ENCODE data around the gene FAM117A. TPM values are rescaled to one million over a fixed set of nuclear protein-coding genes. Genes with fewer than 3 reads are reported as not detected.
"Not testable (repeated sequence)": the region's sequence is repeated elsewhere in the genome, so short reads cannot be mapped to it uniquely, and the experiment has no call there.

Gene FAM117A
- total RNA-seq, 2 experiments from 2014 or later: 23.2 to 26.5 TPM

GRCh38 chr17:49677134-49677932, 86.6 kb downstream of the FAM117A start:
- Mint-ChIP-seq H3K27ac (peak overlapping the region; percentile 95), H3K4me1 (ENCODE audit: low read depth) (peaks cover 57% of the 10 kb centered on the region), H3K4me3 (peak overlapping the region; percentile 98), H3K36me3 (ENCODE audit: low read depth) (peaks cover 51% of the 10 kb centered on the region), H3K9me3 (no peaks in the 10 kb centered on the region), H3K27me3 (peaks cover 5% of the 10 kb centered on the region)
- peaks cover 34% of the 10 kb centered on the region for H3K4me1 ChIP-seq (ENCODE audit: insufficient read depth, low read length)
- peaks cover 11% of the 10 kb centered on the region for H3K36me3 ChIP-seq (ENCODE audit: insufficient read depth, low read length)
- TF ChIP-seq, protein P1, sequence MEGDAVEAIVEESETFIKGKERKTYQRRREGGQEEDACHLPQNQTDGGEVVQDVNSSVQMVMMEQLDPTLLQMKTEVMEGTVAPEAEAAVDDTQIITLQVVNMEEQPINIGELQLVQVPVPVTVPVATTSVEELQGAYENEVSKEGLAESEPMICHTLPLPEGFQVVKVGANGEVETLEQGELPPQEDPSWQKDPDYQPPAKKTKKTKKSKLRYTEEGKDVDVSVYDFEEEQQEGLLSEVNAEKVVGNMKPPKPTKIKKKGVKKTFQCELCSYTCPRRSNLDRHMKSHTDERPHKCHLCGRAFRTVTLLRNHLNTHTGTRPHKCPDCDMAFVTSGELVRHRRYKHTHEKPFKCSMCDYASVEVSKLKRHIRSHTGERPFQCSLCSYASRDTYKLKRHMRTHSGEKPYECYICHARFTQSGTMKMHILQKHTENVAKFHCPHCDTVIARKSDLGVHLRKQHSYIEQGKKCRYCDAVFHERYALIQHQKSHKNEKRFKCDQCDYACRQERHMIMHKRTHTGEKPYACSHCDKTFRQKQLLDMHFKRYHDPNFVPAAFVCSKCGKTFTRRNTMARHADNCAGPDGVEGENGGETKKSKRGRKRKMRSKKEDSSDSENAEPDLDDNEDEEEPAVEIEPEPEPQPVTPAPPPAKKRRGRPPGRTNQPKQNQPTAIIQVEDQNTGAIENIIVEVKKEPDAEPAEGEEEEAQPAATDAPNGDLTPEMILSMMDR (IDR thresholded peaks at IDR 0.05): no peak
- ATAC-seq (ENCODE audit: poor library complexity) (peak; percentile 49), DNase-seq (peak; percentile 91 to 99 (median 96))
- no peaks in the 10 kb centered on the region for H3K27me3 ChIP-seq (ENCODE audit: control insufficient read depth in 1 of 2, insufficient read depth in 2 of 2, low read length in 2 of 2)
- intact Hi-C loops (cut with DNase I, micrococcal nuclease): loop anchor here in 1 of 2 experiments (5.0 kb wide), 1 partner anchor 35 kb away; no protein-coding TSS in a partner anchor
- no peaks in the 10 kb centered on the region for H3K9me3 ChIP-seq (ENCODE audit: control insufficient read depth in 1 of 2, insufficient read depth in 1 of 2, low read length in 2 of 2)
- peak overlapping the region; percentile 98 to 99 for H3K27ac ChIP-seq (ENCODE audit: low read depth in 1 of 2, low read length in 2 of 2)
- ChIA-PET CTCF (interaction anchor here (1.0 to 1.3 kb wide), 2 partner anchors 18 to 107 kb away, joined by 4 to 6 read pairs; no protein-coding TSS in a partner anchor), POLR2A (interaction anchor here (0.6 to 1.5 kb wide), 16 partner anchors 10 to 270 kb away, joined by 3 to 16 read pairs (median 4); partner anchors contain the start of genes FAM117A, KAT7 and SLC35B1)
- peak overlapping the region; percentile 86 for H3K4me3 ChIP-seq (ENCODE audit: low read length)

- peaks cover 35% of the 10 kb centered on the region for H3K4me1 ChIP-seq (ENCODE audit: insufficient read depth, low read length)
These were observed 87.6 kb downstream of the FAM117A start for GRCh38 chr17:49676276-49676868.

GRCh38 chr17:49674507-49674906, 89.4 kb downstream of the FAM117A start:
- no peak overlapping the region for H3K4me3 ChIP-seq (ENCODE audit: low read length)
- CTCF ChIA-PET: interaction anchor here (0.6 to 1.7 kb wide), 5 partner anchors 12 to 107 kb away, joined by 3 to 5 read pairs (median 3); no protein-coding TSS in a partner anchor
- Mint-ChIP-seq H3K9me3 (no peaks in the 10 kb centered on the region), H3K27ac (peak overlapping the region; percentile 95), H3K36me3 (ENCODE audit: low read depth) (peaks cover 72% of the 10 kb centered on the region), H3K4me1 (ENCODE audit: low read depth) (peaks cover 82% of the 10 kb centered on the region), H3K4me3 (peak overlapping the region; percentile 69), H3K27me3 (peaks cover 5% of the 10 kb centered on the region)
- H3K36me3 ChIP-seq (ENCODE audit: insufficient read depth, low read length): peaks cover 17% of the 10 kb centered on the region
- no peaks in the 10 kb centered on the region for H3K27me3 ChIP-seq (ENCODE audit: control insufficient read depth in 1 of 2, insufficient read depth in 2 of 2, low read length in 2 of 2)
- POLR2A ChIA-PET: no interaction called here
- no peak for DNase-seq
- no peaks in the 10 kb centered on the region for H3K9me3 ChIP-seq (ENCODE audit: control insufficient read depth in 1 of 2, insufficient read depth in 1 of 2, low read length in 2 of 2)
- peak overlapping the region; percentile 2 to 7 for H3K27ac ChIP-seq (ENCODE audit: low read depth in 1 of 2, low read length in 2 of 2)
- intact Hi-C loops (cut with DNase I, micrococcal nuclease): loop anchor here in 1 of 2 experiments (5.0 kb wide), 1 partner anchor 47 kb away; no protein-coding TSS in a partner anchor
- ATAC-seq (ENCODE audit: poor library complexity): no peak
- peaks cover 35% of the 10 kb centered on the region for H3K4me1 ChIP-seq (ENCODE audit: insufficient read depth, low read length)
- TF ChIP-seq, protein P1 (IDR thresholded peaks at IDR 0.05): no peak

More at GRCh38 chr17:49676276-49676868, 87.6 kb downstream of the FAM117A start:
- intact Hi-C loops (cut with DNase I, micrococcal nuclease): loop anchor here in 1 of 2 experiments (5.0 kb wide), 1 partner anchor 34 kb away; no protein-coding TSS in a partner anchor
- ATAC-seq (ENCODE audit: poor library complexity) (peak; percentile 37), DNase-seq (peak in 6 of 14 experiments; percentile 22 to 91 (median 61))
- H3K4me1 Mint-ChIP-seq (ENCODE audit: low read depth): peaks cover 65% of the 10 kb centered on the region
- H3K4me3 Mint-ChIP-seq: peak overlapping the region; percentile 98
- TF ChIP-seq, protein P1 (IDR thresholded peaks at IDR 0.05): no peak
- no peaks in the 10 kb centered on the region for H3K9me3 ChIP-seq (ENCODE audit: control insufficient read depth in 1 of 2, insufficient read depth in 1 of 2, low read length in 2 of 2)
- POLR2A ChIA-PET: interaction anchor here (1.0 to 1.5 kb wide), 3 partner anchors 12 to 19 kb away, joined by 3 to 8 read pairs (median 3); no protein-coding TSS in a partner anchor
- peaks cover 57% of the 10 kb centered on the region for H3K36me3 Mint-ChIP-seq (ENCODE audit: low read depth)
- H3K27ac ChIP-seq (ENCODE audit: low read depth in 1 of 2, low read length in 2 of 2): peak overlapping the region; percentile 98 to 99
- CTCF ChIA-PET: interaction anchor here (0.7 to 1.3 kb wide), 3 partner anchors 19 to 106 kb away, joined by 3 to 9 read pairs (median 4); no protein-coding TSS in a partner anchor
- peaks cover 15% of the 10 kb centered on the region for H3K36me3 ChIP-seq (ENCODE audit: insufficient read depth, low read length)
- H3K27me3 Mint-ChIP-seq: peaks cover 5% of the 10 kb centered on the region
- peak overlapping the region; percentile 95 for H3K27ac Mint-ChIP-seq
- H3K27me3 ChIP-seq (ENCODE audit: control insufficient read depth in 1 of 2, insufficient read depth in 2 of 2, low read length in 2 of 2): no peaks in the 10 kb centered on the region
- no peaks in the 10 kb centered on the region for H3K9me3 Mint-ChIP-seq
- H3K4me3 ChIP-seq (ENCODE audit: low read length): peak overlapping the region; percentile 86

DNA sequence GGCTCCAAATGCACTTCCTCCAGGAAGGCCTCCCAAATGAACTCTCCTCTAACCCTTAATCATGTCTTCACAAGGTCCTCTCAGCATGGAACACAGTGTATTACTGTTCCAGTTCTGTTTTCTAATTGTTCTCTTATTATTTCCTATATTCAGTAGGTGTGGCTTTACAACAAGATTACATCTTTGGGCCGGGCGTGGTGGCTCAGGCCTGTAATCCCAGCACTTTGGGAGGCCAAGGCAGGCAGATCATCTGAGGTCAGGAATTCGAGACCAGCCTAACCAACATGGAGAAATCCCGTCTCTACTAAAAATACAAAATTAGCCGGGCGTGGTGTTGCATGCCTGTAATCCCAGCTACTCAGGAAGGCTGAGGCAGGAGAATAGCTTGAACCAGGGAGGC, 90.3 kb downstream of the FAM117A start:
- peak overlapping the region; percentile 95 for H3K27ac Mint-ChIP-seq
- H3K4me1 Mint-ChIP-seq (ENCODE audit: low read depth): peaks cover 82% of the 10 kb centered on the region
- H3K36me3 Mint-ChIP-seq (ENCODE audit: low read depth): peaks cover 72% of the 10 kb centered on the region
- H3K9me3 Mint-ChIP-seq; H3K9me3 ChIP-seq (ENCODE audit: control insufficient read depth in 1 of 2, insufficient read depth in 1 of 2, low read length in 2 of 2); H3K4me3 Mint-ChIP-seq; DNase-seq; H3K27me3 ChIP-seq (ENCODE audit: control insufficient read depth in 1 of 2, insufficient read depth in 2 of 2, low read length in 2 of 2); POLR2A ChIA-PET; H3K27me3 Mint-ChIP-seq; H3K4me3 ChIP-seq (ENCODE audit: low read length); ATAC-seq (ENCODE audit: poor library complexity); H3K27ac ChIP-seq (ENCODE audit: low read depth in 1 of 2, low read length in 2 of 2): not testable (repeated sequence)
- Histone ChIP-seq H3K4me1 (ENCODE audit: insufficient read depth, low read length) (peaks cover 35% of the 10 kb centered on the region), H3K36me3 (ENCODE audit: insufficient read depth, low read length) (peaks cover 17% of the 10 kb centered on the region)
- intact Hi-C loops (cut with DNase I, micrococcal nuclease): loop anchor here in 1 of 2 experiments (5.0 kb wide), 1 partner anchor 46 kb away; no protein-coding TSS in a partner anchor
- CTCF ChIA-PET: interaction anchor here (1.0 to 1.7 kb wide), 3 partner anchors 22 to 106 kb away, joined by 3 to 5 read pairs (median 3); no protein-coding TSS in a partner anchor

Measured in CD4-positive, alpha-beta T cell (primary cell).